D721Med (cell line): ENCODE data around the gene MAN1A2.
A peak's percentile ranks its signal among the peaks of the same experiment; 100 is the strongest.

Experiments used
- DNase-seq: peaks from one replicate; pipeline ENCODE4 v3.0.0; 2011; ENCODE audit warnings: low spot score; ENCODE audit not compliant: insufficient read length
- FAIRE-seq: peaks from 2 replicates; lab custom pipeline; 2011; peaks lifted over from hg19 to GRCh38; lab: Jason Lieb, UNC
- TF ChIP-seq, protein P1 (sequence below): IDR thresholded peaks from 2 replicates; pipeline ENCODE4 v1.5.1; 2012; ENCODE audit warnings: mild to moderate bottlenecking, control low read depth; ENCODE audit not compliant: insufficient read depth; ENCODE audit errors: missing control alignments

Gene MAN1A2

DNA sequence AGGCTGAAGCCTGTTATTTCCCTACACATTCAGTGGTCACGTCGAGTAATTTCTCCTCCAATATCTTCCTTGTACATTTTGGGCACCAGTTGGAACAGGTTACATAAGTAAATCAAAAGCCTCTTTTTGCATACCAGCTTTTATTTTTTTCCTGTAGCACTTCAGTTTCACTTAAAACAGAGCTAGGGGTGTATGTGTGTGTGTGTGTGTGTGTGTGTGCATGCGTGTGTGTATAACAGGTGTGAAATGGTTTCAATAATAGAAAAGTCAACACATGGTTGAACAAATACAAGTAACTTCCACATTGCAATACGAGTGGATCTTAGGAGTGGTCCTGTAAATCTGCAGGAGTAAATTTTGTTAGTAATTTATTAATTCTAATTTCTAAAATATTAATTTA is 3.0 kb upstream of the MAN1A2 start:
- TF ChIP-seq, protein P1, sequence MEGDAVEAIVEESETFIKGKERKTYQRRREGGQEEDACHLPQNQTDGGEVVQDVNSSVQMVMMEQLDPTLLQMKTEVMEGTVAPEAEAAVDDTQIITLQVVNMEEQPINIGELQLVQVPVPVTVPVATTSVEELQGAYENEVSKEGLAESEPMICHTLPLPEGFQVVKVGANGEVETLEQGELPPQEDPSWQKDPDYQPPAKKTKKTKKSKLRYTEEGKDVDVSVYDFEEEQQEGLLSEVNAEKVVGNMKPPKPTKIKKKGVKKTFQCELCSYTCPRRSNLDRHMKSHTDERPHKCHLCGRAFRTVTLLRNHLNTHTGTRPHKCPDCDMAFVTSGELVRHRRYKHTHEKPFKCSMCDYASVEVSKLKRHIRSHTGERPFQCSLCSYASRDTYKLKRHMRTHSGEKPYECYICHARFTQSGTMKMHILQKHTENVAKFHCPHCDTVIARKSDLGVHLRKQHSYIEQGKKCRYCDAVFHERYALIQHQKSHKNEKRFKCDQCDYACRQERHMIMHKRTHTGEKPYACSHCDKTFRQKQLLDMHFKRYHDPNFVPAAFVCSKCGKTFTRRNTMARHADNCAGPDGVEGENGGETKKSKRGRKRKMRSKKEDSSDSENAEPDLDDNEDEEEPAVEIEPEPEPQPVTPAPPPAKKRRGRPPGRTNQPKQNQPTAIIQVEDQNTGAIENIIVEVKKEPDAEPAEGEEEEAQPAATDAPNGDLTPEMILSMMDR, result no peak
- FAIRE-seq (no peak), DNase-seq (no peak)

DNA sequence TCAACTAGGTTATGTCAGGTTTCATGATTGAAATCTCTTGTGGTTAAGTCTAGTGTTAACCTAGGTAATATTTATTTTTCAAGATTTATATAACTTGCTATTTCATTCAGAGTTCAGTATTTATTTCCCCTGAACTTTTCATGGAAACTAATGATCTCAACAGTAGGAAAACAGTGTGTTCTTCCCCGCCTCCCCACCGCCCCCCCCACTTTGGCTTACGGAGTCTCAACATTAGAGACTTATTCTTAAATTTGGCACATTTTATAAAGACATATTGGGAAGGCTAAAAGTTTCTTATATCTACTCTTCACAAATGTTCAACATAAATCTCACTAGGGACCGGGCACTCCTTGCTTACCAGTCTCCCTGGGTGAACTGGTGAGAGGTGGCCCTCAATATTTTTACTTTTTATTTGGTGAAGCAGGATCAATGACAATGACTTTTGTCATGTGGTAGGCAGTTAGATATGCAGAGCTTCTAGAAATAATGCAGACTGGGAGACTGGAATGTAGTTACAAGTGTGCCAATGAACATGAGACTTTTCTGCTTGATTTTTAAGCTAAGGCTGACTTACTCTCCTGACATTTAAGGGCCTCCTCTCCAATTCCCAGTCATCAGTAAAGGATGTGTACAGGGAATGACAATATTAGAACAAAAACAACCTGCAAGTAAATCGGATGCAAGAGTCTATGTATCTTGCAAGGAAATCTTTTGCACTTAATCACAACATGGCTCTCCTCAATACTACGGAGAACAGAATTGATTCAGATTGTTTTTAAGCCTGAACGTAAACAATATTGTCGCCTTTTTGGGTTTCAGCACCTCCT is 1.7 kb upstream of the MAN1A2 start:
- TF ChIP-seq, protein P1, result no peak
- no peak for DNase-seq
- no peak for FAIRE-seq

DNA sequence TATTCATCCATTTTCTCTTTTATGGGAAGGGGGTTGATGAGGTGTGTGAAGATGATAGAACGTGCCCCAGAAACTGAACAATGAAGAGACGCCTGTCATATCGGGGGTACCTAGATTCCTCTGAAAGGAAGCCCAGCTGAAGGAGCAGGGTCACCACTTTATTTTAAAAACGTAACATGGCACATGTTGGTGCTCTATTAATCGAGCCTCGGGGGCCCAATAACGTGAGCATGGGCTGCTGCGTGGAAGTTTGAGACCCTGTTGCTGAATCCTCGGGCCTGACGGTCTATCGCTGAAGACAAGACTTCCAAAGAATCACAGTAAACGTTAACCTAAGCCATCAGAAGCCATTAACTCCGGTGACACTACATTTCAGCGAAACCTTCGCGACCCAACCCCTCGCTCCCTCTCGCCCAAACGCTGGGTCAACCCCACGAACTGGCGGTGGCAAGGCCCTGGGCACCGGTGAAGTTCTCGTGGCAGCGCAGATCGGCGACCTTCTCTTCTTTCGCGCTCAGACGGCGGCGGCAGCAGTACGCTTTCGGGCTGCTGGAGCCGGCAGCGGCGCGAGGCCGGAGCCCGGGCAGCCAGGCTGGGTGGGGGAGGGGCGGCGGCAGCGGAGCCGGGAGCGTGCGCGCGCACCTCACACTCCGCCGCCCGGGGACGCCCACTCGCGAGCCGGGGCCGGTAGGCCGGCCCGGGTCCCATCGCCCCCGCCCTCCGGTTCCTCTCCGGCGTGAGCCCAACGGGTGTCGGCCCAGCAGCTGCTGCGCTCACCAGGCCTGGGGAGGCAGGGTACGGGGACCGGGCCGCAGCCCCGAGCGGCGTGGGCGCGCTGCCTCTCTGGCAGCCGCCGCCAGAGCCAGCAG is 838 bp upstream of the MAN1A2 start:
- FAIRE-seq (no peak), DNase-seq (peak; percentile 46)
- TF ChIP-seq, protein P1, result no peak

DNA sequence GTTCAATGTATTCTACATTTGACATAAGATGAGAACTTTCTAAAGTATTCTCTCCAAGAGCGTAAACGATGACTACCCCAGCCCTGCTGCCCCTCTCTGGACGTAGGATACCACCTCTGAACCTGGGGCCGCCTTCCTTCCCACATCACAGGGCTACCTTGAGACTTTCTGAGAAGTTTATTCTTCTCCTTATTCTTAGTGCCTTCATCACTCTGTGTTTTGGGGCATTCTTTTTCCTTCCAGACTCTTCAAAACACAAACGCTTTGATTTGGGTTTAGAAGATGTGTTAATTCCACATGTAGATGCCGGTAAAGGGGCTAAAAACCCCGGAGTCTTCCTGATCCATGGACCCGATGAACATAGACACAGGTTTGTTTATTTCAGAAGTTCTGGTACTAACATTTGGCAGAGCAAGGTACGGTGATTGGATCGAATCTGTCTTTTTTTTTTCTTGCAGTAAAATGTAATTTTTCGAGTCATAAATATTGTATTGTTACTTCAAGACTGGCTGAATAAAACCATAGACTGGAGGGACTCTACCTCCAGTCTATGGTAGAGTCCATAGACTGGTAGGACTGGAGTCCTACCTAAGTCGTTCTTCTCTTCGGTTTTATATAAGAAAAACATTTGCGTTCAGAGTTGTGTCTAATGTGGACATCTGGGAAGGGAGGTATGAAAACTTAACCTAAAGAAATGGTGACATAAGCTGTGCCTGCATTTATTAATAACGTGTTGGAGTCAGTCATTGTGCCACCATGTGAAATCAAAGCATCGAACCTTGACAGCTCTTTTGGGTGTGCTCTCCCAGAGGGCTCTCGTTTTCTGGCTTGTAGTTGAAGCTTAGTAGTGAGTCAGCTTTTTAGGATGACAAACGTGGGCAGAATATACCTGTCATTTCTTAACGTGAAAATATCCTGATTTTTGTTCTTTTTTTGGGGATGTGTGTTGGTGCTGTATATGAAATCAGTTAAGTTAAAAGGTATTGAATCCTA is 1.2 kb downstream of the MAN1A2 start:
- TF ChIP-seq, protein P1, result no peak
- no peak for DNase-seq
- FAIRE-seq, result no peak

DNA sequence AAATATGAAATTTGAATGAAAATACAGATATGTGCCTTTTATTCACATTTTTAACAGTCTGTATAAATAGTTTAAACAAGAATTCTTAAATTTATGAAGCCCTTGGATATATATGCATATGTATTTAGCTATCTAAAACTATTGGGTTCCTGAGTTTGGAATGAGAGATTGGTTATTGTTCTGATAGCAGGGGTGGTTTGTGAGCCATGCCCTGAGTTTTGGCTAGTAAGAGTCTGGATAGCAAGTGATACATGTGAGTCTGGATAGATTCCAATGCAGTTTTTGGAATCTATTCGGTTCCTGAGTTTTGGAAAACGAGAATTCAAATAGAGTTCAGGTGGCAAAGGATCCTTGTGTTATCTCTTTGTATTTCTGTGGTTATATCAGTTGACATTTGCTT is 2.8 kb downstream of the MAN1A2 start:
- FAIRE-seq, result no peak
- DNase-seq, result no peak

DNA sequence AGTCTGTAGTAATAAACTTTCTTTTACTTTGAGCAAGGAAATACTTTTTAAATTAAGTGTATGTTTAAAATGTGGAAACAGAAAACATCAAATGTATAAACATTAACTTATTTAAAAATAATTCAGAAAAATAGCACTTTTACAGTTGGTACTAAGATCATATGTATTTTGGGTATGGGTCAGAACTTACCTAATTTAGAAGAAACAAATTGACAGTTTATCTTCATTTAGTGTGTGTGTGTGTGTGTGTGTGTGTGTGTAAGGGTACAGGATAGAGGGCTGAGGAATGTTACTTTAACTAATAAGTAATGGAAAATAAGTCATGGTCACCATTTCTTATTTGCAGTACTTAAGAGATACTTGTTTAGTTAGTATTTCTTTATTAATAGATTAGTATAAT is 3.3 kb downstream of the MAN1A2 start:
- FAIRE-seq, result no peak
- TF ChIP-seq, protein P1, result no peak
- DNase-seq, result no peak

More for the DNA sequence above, 2.8 kb downstream of the MAN1A2 start:
- TF ChIP-seq, protein P1, result no peak
